Activated CD8-positive, alpha-beta memory T cell treated with anti-CD3 and anti-CD28 coated beads for 1 hour (primary cell): ENCODE measurements around the gene TECPR1.

Experiments used
- DNase-seq, 2 donors: peaks; one replicate each; pipeline ENCODE4 v3.0.0-alpha.2; 2020; ENCODE audit warnings: low read depth in 1 of 2; ENCODE audit errors: extremely low read depth in 1 of 2

The TECPR1 gene

GRCh38 chr7:98251601-98252424, at the start of gene TECPR1:
Gene TECPR1, minus strand, starts transcription at chr7:98252232. Its CDS starts 6,086 bp downstream, at chr7:98246146.
- DNase-seq, result peak; percentile 52 to 78

- DNase-seq, result no peak
Observed at GRCh38 chr7:98300595-98301372, 48.8 kb upstream of the TECPR1 start.

GRCh38 chr7:98297626-98298286, 45.7 kb upstream of the TECPR1 start:
- DNase-seq, result no peak

- no peak for DNase-seq
Observed at GRCh38 chr7:98296833-98297232, 44.8 kb upstream of the TECPR1 start.

- no peak for DNase-seq
Observed at GRCh38 chr7:98295467-98296192, 43.6 kb upstream of the TECPR1 start.

GRCh38 chr7:98294798-98295382, 42.9 kb upstream of the TECPR1 start:
- DNase-seq, result no peak

GRCh38 chr7:98294326-98294725, 42.3 kb upstream of the TECPR1 start:
- DNase-seq, result no peak

- DNase-seq, result no peak
Observed at GRCh38 chr7:98293746-98294145, 41.7 kb upstream of the TECPR1 start.

- DNase-seq, result no peak
Observed at GRCh38 chr7:98293265-98293664, 41.2 kb upstream of the TECPR1 start.

GRCh38 chr7:98291717-98292116, 39.7 kb upstream of the TECPR1 start:
- DNase-seq, result no peak

GRCh38 chr7:98289333-98289875, 37.4 kb upstream of the TECPR1 start:
- DNase-seq, result no peak

GRCh38 chr7:98288064-98288823, 36.2 kb upstream of the TECPR1 start:
- DNase-seq, result no peak

GRCh38 chr7:98287486-98287959, 35.5 kb upstream of the TECPR1 start:
- no peak for DNase-seq

GRCh38 chr7:98286701-98287485, 34.9 kb upstream of the TECPR1 start:
- DNase-seq, result no peak

- DNase-seq, result no peak
Observed at GRCh38 chr7:98286093-98286539, 34.1 kb upstream of the TECPR1 start.

- DNase-seq, result no peak
Observed at GRCh38 chr7:98285157-98286092, 33.4 kb upstream of the TECPR1 start.

GRCh38 chr7:98284335-98285036, 32.5 kb upstream of the TECPR1 start:
- no peak for DNase-seq
